ENCODE measurements around the gene PTPRO. TPM values are rescaled to one million over a fixed set of nuclear protein-coding genes. Genes with fewer than 3 reads are reported as not detected.

Gene PTPRO
- total RNA-seq, 2 donors from 2014 or later: 1.3 to 2.6 TPM

GRCh38 chr12:15638231-15638630, 315.9 kb downstream of the PTPRO start:
- Histone ChIP-seq H3K4me1 (no peaks in the 10 kb centered on the region), H3K9me3 (no peaks in the 10 kb centered on the region), H3K36me3 (replicated peaks in 1 of 2; ENCODE audit: insufficient read depth in 1 of 2, low read depth in 2 of 2) (no peaks in the 10 kb centered on the region), H3K27me3 (no peaks in the 10 kb centered on the region), H3K27ac (no peak overlapping the region), H3K4me3 (no peak overlapping the region)
- no peak for TF ChIP-seq POLR2A (IDR thresholded peaks at IDR 0.05)
- no peak for TF ChIP-seq CTCF (IDR thresholded peaks at IDR 0.05)
- intact Hi-C loops (cut with DNase I): no loop called here
- 72 to 79% methylated on average over 3 of the region's 3 CpGs for WGBS, 2 donors
- no peak for DNase-seq
- no peak for ATAC-seq

GRCh38 chr12:15644700-15645099, 322.4 kb downstream of the PTPRO start:
- Histone ChIP-seq H3K4me3 (no peak overlapping the region), H3K27ac (no peak overlapping the region), H3K36me3 (replicated peaks in 1 of 2; ENCODE audit: insufficient read depth in 1 of 2, low read depth in 2 of 2) (peaks cover 0 to 2% of the 10 kb centered on the region in 2 donors), H3K9me3 (no peaks in the 10 kb centered on the region), H3K27me3 (no peaks in the 10 kb centered on the region), H3K4me1 (no peaks in the 10 kb centered on the region)
- intact Hi-C loops (cut with DNase I): no loop called here
- ATAC-seq: no peak
- DNase-seq: no peak
- TF ChIP-seq POLR2A (IDR thresholded peaks at IDR 0.05): no peak
- TF ChIP-seq CTCF (IDR thresholded peaks at IDR 0.05): no peak

GRCh38 chr12:15646581-15646980, 324.3 kb downstream of the PTPRO start:
- Histone ChIP-seq H3K4me1 (no peaks in the 10 kb centered on the region), H3K9me3 (no peaks in the 10 kb centered on the region), H3K27me3 (no peaks in the 10 kb centered on the region), H3K36me3 (replicated peaks in 1 of 2; ENCODE audit: insufficient read depth in 1 of 2, low read depth in 2 of 2) (peaks cover 0 to 2% of the 10 kb centered on the region in 2 donors), H3K4me3 (no peak overlapping the region), H3K27ac (no peak overlapping the region)
- ATAC-seq (no peak), DNase-seq (no peak)
- TF ChIP-seq CTCF (IDR thresholded peaks at IDR 0.05) (no peak), POLR2A (IDR thresholded peaks at IDR 0.05) (no peak)
- intact Hi-C loops (cut with DNase I): no loop called here
- WGBS, 2 donors: 0% methylated on average over 1 of the region's 1 CpG

Other genes with a start within 250 kb of the PTPRO start
- 10 to 100 TPM; 10.9 to 13.8 TPM for gene RERG, start 101.1 kb upstream of the PTPRO start, total RNA-seq

All from body of pancreas (tissue), 4 donors.